HG02852 (cell line): ENCODE measurements around the gene FLYWCH2.
"Not testable (repeated sequence)": the region's sequence is repeated elsewhere in the genome, so short reads cannot be mapped to it uniquely, and the experiment has no call there.

Experiments
- ATAC-seq: cut with Tn5 transposase; IDR thresholded peaks from one replicate; pipeline ENCODE4 v1.9.1; 2021; ENCODE audit warnings: mild to moderate bottlenecking, moderate library complexity; ENCODE audit not compliant: unreplicated experiment

Gene FLYWCH2

GRCh38 chr16:2881783-2882649, 999 bp upstream of the FLYWCH2 start:
- ATAC-seq, result no peak

GRCh38 chr16:2883458-2883908, 468 bp downstream of the FLYWCH2 start:
- ATAC-seq, result no peak

GRCh38 chr16:2884041-2884451, 1.0 kb downstream of the FLYWCH2 start:
- ATAC-seq, result no peak

GRCh38 chr16:2894231-2894630, 11.2 kb downstream of the FLYWCH2 start:
- ATAC-seq, result no peak

GRCh38 chr16:2895813-2896212, 12.8 kb downstream of the FLYWCH2 start:
- no peak for ATAC-seq

GRCh38 chr16:2896480-2897010, 13.5 kb downstream of the FLYWCH2 start:
- no peak for ATAC-seq

GRCh38 chr16:2897110-2897509, 14.1 kb downstream of the FLYWCH2 start:
- ATAC-seq, result no peak

- no peak for ATAC-seq
Observed at GRCh38 chr16:2898831-2899563, 16.0 kb downstream of the FLYWCH2 start.

- no peak for ATAC-seq
Observed at GRCh38 chr16:2899564-2900072, 16.6 kb downstream of the FLYWCH2 start.

GRCh38 chr16:2900526-2901075, 17.6 kb downstream of the FLYWCH2 start:
- ATAC-seq, result no peak

- no peak for ATAC-seq
Observed at GRCh38 chr16:2902337-2903130, 19.5 kb downstream of the FLYWCH2 start.

GRCh38 chr16:2904100-2904921, 21.3 kb downstream of the FLYWCH2 start:
- ATAC-seq, result peak; percentile 44

- no peak for ATAC-seq
Observed at GRCh38 chr16:2904922-2905240, 21.9 kb downstream of the FLYWCH2 start.

- ATAC-seq, result peak; percentile 65
Observed at GRCh38 chr16:2905241-2905987, 22.4 kb downstream of the FLYWCH2 start.

GRCh38 chr16:2905988-2906387, 23.0 kb downstream of the FLYWCH2 start:
- no peak for ATAC-seq

- ATAC-seq, result not testable (repeated sequence)
Observed at GRCh38 chr16:2907084-2907753, 24.2 kb downstream of the FLYWCH2 start.

- ATAC-seq, result no peak
Observed at GRCh38 chr16:2910441-2910969, 27.5 kb downstream of the FLYWCH2 start.

GRCh38 chr16:2911638-2912329, 28.8 kb downstream of the FLYWCH2 start, which contains the start of gene FLYWCH1:
Gene FLYWCH1 (plus strand): TSS chr16:2911931. CDS start chr16:2929686, 17,755 bp downstream.
- ATAC-seq, result peak; percentile 89
